Measurements from ENCODE around the gene OR4D11. TPM values are rescaled to one million over a fixed set of nuclear protein-coding genes. Genes with fewer than 3 reads are reported as not detected.

Gene OR4D11
- total and polyA plus RNA-seq, 9 of the 15 experiments (the other 6 are each of a cell fraction or from before 2014, with no cell fraction given): not detected

DNA sequence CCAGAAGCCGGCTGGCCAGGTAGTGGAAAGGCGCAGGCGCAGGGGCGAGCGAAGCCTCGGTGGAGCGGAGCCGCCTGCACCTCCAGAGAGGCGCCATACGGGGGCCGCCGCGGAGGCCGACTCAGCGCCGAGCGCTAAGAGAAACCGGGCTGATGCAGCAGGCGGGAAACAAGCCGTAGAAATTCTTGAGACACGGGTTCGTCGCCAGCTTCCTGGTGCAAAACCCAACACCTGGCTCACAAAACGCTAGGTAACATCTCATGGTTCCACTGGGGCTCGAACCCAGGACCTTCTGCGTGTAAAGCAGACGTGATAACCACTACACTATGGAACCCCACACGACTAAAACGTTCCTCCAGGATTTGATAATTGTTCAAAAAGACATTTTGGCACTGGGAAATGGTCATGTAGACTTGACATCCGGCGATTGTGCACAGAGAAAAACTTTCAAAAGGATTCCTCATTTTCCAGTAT is 47.0 kb downstream of the OR4D11 start (continued):
- TF ChIP-seq, protein P1, sequence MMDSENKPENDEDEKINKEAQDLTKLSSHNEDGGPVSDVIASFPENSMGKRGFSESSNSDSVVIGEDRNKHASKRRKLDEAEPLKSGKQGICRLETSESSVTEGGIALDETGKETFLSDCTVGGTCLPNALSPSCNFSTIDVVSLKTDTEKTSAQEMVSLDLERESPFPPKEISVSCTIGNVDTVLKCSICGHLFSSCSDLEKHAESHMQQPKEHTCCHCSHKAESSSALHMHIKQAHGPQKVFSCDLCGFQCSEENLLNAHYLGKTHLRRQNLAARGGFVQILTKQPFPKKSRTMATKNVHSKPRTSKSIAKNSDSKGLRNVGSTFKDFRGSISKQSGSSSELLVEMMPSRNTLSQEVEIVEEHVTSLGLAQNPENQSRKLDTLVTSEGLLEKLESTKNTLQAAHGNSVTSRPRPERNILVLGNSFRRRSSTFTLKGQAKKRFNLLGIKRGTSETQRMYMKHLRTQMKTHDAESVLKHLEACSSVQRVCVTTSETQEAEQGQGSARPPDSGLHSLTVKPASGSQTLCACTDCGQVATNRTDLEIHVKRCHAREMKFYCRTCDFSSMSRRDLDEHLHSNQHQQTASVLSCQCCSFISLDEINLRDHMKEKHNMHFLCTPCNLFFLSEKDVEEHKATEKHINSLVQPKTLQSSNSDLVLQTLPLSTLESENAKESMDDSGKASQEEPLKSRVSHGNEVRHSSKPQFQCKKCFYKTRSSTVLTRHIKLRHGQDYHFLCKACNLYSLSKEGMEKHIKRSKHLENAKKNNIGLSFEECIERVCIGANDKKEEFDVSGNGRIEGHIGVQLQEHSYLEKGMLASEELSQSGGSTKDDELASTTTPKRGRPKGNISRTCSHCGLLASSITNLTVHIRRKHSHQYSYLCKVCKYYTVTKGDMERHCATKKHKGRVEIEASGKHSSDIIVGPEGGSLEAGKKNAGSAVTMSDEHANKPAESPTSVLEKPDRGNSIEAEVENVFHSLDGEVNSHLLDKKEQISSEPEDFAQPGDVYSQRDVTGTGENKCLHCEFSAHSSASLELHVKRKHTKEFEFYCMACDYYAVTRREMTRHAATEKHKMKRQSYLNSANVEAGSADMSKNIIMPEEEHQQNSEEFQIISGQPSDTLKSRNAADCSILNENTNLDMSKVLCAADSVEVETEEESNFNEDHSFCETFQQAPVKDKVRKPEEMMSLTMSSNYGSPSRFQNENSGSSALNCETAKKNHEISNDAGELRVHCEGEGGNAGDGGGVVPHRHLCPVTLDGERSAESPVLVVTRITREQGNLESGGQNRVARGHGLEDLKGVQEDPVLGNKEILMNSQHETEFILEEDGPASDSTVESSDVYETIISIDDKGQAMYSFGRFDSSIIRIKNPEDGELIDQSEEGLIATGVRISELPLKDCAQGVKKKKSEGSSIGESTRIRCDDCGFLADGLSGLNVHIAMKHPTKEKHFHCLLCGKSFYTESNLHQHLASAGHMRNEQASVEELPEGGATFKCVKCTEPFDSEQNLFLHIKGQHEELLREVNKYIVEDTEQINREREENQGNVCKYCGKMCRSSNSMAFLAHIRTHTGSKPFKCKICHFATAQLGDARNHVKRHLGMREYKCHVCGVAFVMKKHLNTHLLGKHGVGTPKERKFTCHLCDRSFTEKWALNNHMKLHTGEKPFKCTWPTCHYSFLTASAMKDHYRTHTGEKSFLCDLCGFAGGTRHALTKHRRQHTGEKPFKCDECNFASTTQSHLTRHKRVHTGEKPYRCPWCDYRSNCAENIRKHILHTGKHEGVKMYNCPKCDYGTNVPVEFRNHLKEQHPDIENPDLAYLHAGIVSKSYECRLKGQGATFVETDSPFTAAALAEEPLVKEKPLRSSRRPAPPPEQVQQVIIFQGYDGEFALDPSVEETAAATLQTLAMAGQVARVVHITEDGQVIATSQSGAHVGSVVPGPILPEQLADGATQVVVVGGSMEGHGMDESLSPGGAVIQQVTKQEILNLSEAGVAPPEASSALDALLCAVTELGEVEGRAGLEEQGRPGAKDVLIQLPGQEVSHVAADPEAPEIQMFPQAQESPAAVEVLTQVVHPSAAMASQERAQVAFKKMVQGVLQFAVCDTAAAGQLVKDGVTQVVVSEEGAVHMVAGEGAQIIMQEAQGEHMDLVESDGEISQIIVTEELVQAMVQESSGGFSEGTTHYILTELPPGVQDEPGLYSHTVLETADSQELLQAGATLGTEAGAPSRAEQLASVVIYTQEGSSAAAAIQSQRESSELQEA (IDR thresholded peaks at IDR 0.05; ENCODE audit: low read depth): peak; percentile 81
- TF ChIP-seq, protein P2, sequence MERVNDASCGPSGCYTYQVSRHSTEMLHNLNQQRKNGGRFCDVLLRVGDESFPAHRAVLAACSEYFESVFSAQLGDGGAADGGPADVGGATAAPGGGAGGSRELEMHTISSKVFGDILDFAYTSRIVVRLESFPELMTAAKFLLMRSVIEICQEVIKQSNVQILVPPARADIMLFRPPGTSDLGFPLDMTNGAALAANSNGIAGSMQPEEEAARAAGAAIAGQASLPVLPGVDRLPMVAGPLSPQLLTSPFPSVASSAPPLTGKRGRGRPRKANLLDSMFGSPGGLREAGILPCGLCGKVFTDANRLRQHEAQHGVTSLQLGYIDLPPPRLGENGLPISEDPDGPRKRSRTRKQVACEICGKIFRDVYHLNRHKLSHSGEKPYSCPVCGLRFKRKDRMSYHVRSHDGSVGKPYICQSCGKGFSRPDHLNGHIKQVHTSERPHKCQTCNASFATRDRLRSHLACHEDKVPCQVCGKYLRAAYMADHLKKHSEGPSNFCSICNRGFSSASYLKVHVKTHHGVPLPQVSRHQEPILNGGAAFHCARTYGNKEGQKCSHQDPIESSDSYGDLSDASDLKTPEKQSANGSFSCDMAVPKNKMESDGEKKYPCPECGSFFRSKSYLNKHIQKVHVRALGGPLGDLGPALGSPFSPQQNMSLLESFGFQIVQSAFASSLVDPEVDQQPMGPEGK (CRISPR knock-in tag; IDR thresholded peaks at IDR 0.05; ENCODE audit: borderline replicate concordance): no peak
- TF ChIP-seq, protein P3, sequence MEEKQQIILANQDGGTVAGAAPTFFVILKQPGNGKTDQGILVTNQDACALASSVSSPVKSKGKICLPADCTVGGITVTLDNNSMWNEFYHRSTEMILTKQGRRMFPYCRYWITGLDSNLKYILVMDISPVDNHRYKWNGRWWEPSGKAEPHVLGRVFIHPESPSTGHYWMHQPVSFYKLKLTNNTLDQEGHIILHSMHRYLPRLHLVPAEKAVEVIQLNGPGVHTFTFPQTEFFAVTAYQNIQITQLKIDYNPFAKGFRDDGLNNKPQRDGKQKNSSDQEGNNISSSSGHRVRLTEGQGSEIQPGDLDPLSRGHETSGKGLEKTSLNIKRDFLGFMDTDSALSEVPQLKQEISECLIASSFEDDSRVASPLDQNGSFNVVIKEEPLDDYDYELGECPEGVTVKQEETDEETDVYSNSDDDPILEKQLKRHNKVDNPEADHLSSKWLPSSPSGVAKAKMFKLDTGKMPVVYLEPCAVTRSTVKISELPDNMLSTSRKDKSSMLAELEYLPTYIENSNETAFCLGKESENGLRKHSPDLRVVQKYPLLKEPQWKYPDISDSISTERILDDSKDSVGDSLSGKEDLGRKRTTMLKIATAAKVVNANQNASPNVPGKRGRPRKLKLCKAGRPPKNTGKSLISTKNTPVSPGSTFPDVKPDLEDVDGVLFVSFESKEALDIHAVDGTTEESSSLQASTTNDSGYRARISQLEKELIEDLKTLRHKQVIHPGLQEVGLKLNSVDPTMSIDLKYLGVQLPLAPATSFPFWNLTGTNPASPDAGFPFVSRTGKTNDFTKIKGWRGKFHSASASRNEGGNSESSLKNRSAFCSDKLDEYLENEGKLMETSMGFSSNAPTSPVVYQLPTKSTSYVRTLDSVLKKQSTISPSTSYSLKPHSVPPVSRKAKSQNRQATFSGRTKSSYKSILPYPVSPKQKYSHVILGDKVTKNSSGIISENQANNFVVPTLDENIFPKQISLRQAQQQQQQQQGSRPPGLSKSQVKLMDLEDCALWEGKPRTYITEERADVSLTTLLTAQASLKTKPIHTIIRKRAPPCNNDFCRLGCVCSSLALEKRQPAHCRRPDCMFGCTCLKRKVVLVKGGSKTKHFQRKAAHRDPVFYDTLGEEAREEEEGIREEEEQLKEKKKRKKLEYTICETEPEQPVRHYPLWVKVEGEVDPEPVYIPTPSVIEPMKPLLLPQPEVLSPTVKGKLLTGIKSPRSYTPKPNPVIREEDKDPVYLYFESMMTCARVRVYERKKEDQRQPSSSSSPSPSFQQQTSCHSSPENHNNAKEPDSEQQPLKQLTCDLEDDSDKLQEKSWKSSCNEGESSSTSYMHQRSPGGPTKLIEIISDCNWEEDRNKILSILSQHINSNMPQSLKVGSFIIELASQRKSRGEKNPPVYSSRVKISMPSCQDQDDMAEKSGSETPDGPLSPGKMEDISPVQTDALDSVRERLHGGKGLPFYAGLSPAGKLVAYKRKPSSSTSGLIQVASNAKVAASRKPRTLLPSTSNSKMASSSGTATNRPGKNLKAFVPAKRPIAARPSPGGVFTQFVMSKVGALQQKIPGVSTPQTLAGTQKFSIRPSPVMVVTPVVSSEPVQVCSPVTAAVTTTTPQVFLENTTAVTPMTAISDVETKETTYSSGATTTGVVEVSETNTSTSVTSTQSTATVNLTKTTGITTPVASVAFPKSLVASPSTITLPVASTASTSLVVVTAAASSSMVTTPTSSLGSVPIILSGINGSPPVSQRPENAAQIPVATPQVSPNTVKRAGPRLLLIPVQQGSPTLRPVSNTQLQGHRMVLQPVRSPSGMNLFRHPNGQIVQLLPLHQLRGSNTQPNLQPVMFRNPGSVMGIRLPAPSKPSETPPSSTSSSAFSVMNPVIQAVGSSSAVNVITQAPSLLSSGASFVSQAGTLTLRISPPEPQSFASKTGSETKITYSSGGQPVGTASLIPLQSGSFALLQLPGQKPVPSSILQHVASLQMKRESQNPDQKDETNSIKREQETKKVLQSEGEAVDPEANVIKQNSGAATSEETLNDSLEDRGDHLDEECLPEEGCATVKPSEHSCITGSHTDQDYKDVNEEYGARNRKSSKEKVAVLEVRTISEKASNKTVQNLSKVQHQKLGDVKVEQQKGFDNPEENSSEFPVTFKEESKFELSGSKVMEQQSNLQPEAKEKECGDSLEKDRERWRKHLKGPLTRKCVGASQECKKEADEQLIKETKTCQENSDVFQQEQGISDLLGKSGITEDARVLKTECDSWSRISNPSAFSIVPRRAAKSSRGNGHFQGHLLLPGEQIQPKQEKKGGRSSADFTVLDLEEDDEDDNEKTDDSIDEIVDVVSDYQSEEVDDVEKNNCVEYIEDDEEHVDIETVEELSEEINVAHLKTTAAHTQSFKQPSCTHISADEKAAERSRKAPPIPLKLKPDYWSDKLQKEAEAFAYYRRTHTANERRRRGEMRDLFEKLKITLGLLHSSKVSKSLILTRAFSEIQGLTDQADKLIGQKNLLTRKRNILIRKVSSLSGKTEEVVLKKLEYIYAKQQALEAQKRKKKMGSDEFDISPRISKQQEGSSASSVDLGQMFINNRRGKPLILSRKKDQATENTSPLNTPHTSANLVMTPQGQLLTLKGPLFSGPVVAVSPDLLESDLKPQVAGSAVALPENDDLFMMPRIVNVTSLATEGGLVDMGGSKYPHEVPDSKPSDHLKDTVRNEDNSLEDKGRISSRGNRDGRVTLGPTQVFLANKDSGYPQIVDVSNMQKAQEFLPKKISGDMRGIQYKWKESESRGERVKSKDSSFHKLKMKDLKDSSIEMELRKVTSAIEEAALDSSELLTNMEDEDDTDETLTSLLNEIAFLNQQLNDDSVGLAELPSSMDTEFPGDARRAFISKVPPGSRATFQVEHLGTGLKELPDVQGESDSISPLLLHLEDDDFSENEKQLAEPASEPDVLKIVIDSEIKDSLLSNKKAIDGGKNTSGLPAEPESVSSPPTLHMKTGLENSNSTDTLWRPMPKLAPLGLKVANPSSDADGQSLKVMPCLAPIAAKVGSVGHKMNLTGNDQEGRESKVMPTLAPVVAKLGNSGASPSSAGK (IDR thresholded peaks at IDR 0.05): peak; percentile 63
- TF ChIP-seq ZKSCAN1 (IDR thresholded peaks at IDR 0.05; ENCODE audit: low read depth, low read length) (peak; percentile 80), CREB1 (IDR thresholded peaks at IDR 0.05) (peak; percentile 48; the same call in 1 of the 2 replicates), CREB1 (CRISPR knock-in tag; IDR thresholded peaks at IDR 0.05) (peak; percentile 60; the same call in 1 of the 2 replicates)

All from K562 (cell line).